Activated CD4-positive, alpha-beta T cell treated with anti-CD3 and anti-CD28 coated beads, Interleukin-2, Interleukin-6, amounts not matched to agents 100 ng/mL and 50 ng/mL, durations not matched to agents 16 hours and 8 hours (primary cell): ENCODE measurements around the gene TARS2.

Experiments used
- DNase-seq: peaks from one replicate; pipeline ENCODE4 v3.0.0-alpha.2; 2020

TARS2 gene

DNA sequence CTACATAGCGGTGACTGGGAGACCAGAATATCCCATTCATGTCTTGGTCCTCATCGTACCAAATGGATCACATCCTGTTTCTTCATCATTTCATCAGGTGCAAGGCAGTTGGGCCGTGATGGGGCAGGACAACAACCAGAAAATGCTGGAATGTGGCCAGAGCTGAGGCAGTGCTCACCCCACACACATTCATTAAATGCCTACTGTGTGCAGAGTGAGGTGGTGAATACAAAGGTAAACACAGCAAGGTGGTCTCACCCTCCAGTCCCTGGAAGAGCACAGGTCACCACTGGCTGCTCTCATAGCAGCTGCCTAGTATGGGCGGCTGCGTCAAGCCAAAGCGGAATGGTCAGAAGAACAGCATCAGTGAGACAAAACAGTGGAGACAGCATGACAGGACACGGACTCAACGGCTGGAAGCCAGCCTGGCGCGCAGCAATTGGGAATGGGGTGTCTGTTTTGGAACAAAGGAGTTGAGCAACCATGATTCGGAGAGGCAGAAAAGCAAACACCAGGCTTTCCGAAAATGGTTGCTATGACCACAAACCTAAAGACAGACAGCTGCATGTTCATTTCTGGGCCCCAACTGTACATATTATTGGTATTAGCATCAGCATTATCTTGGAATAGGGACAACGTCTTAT lies 56.4 kb downstream of the TARS2 start:
- DNase-seq = no peak

DNA sequence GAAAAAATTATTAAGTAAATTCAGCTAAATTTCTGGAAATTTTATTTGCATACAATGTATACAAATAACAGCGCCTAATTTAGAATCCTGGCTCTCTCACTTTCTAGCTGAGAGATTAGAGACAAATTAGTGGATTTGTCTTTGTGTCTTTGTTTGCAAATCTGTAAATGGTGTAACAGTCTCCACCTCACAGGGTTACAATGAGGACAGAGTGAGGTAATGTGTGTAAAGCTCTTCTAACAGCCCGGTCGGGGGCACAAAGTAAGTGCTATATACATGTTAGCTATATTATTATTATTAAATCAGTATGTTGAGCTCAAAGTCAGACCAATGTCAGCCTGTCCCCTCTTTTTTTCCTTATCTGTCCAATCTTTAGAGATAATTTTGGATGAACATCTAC lies 57.0 kb downstream of the TARS2 start:
- DNase-seq = no peak

DNA sequence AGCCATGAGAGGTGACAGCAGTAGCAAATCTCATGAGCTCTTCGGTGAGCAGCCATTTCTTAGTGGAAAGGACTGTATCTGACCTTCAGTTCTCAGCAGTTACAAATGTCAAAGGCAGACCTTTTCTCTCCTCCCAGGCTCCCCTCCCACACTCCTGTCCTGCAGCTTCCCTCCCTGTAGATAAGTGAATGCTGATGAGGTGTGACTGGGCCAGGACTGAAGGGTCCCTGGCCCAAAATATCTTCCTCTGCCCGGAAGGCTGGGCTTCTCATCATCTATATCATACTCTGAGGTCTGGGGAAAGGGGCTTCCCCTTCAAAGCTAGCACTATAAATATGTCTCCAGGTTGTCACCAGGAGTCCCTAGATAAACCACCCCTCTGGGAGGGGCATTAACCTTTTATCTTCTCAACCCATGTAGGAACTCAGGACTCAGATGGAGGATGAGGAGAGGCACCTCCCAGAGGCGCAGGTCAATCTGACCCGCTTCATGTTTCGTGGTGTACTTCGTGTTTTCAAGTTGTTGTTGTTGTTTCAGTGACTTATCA lies 58.3 kb downstream of the TARS2 start:
- DNase-seq = no peak

DNA sequence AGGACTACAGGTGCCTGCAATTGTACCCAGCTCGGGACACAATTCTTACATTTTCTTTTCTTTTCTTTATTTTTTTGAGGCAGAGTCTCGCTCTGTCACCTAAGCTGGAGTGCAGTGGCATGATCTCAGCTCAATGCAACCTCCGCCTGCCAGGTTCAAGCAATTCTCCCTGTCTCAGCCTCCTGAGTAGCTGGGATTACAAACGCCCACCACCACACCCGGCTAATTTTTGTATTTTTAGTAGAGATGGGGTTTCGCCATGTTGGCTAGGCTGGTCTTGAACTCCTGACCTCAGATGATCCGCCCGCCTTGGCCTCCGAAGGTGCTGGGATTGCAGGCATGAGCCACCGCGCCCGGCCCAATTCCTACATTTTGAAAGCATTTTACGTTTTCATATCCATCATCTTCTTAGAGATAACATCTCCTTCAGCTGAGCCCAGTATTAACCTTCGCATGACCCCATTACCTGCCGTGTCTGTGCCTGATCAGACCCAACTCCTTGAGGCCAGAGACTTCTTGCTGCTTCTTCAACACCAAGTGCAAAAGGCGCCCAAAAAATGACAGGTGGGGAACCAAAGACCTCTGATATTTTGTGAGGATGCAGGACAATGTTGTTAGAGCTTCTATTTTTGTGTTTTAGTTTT lies 59.2 kb downstream of the TARS2 start:
- DNase-seq = no peak

DNA sequence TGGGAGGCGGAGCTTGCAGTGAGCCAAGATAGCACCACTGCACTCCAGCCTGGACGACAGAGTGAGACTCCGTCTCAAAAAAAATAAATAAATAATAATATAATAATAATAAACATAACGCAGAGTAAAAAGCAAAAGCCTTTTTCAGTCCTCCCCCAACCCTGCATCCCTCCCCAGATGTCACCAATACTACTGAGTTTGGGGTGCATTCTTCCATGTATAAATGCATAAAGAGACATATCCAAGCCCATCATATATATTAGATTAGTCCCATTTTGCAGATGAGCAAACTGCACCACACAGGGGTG lies 61.1 kb downstream of the TARS2 start:
- no peak for DNase-seq

DNA sequence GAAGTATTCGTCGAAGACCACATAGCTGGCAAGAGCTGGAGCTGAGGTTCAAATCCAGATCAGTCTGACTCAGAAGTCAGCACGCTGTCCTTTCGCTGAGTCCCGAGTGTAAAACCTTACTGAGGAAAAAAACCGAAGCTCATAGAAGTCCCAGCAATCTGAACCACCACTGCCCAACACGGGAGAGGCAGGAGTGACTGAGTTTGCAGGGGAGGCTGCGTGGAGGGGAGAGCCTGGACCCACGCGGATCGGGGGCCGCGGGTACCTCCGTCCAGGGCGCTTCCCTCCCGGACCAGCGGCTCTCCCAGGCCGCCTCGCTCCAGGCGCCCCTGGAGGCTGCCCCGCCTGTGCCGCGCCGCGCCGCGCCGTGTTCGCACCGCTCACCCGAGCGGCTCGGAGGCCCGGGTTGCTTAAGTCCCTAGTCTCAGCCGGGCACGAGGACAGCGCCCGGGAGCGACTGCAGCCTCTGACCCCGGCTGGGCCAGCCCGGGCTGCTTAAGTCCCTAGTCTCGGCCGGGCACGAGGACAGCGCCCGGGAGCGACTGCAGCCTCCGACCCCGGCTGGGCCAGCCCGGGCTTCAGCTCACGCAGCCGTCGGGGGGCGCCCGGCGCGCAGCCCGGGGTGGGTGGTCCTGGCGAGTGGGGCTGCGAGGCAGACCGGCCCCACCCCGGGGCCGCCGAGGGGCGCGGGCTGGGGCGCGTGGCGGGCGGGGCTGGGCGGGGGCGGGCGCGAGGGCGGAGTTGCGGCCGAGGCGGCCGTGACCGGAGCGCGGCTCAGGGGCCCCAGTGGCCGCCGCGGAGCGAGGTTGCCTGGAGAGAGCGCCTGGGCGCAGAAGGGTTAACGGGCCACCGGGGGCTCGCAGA lies 61.6 kb downstream of the TARS2 start, which contains the start of gene ADAMTSL4:
Gene ADAMTSL4 (plus strand): TSS at position 777 of the 864 bp plus-strand sequence. CDS start 2,881 bp downstream, outside the sequence.
- peak; percentile 54 for DNase-seq

DNA sequence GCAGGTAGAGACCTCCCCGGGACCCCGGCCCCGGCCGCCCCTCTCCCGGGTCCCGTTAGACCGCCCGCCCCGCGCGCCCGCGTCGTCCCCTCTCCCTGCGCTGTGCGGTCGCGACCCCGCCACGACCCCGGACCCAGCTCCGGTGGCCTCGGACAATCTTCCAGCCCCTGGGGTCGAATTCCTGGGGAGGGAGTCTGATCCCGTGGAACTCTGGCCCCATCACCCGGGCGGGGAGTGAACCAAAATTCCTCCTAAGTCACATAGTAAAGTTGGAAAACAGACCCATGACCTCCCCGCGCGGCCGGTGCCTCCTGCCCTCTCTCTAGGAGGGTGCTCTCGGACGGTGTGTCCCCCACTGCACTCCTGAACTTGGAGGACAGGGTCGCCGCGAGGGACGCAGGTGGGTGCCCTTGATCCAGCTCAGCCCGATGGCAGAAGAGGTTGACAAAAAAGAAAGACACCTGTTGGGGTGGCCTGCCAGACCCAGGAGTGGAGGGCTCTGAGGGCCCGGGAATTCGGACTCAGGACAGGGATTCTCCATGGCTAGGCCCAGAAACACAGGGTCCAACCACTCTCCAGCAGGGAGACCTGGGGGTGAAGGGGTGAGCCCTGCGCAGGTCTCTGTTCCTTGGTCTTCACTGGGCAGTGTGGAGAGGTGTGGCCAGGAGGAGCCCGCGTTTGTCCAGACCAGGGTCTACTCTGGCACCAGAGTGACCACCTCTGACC lies 62.4 kb downstream of the TARS2 start:
- no peak for DNase-seq

- no peak for DNase-seq
These were observed 63.2 kb downstream of the TARS2 start for GRCh38 chr1:150550222-150551050.

GRCh38 chr1:150551051-150551783 lies 64.0 kb downstream of the TARS2 start:
- no peak for DNase-seq

- DNase-seq = no peak
These were observed 64.5 kb downstream of the TARS2 start for GRCh38 chr1:150551784-150552127.

- peak; percentile 41 for DNase-seq
These were observed 65.1 kb downstream of the TARS2 start for GRCh38 chr1:150552128-150552910.

DNA sequence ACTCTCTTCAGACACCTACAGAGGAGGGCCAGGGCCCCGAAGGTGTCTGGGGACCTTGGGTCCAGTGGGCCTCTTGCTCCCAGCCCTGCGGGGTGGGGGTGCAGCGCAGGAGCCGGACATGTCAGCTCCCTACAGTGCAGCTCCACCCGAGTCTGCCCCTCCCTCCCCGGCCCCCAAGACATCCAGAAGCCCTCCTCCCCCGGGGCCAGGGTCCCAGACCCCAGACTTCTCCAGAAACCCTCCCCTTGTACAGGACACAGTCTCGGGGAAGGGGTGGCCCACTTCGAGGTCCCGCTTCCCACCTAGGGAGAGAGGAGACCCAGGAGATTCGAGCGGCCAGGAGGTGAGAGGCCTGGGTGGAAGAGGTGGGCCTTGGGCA lies 65.7 kb downstream of the TARS2 start:
- no peak for DNase-seq

DNA sequence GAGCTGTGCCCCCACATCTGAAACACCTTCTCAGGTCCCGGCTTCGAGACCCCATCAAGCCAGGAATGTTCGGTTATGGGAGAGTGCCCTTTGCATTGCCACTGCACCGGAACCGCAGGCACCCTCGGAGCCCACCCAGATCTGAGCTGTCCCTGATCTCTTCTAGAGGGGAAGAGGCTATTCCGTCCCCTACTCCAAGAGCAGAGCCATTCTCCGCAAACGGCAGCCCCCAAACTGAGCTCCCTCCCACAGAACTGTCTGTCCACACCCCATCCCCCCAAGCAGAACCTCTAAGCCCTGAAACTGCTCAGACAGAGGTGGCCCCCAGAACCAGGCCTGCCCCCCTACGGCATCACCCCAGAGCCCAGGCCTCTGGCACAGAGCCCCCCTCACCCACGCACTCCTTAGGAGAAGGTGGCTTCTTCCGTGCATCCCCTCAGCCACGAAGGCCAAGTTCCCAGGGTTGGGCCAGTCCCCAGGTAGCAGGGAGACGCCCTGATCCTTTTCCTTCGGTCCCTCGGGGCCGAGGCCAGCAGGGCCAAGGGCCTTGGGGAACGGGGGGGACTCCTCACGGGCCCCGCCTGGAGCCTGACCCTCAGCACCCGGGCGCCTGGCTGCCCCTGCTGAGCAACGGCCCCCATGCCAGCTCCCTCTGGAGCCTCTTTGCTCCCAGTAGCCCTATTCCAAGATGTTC lies 66.3 kb downstream of the TARS2 start:
- no peak for DNase-seq

DNA sequence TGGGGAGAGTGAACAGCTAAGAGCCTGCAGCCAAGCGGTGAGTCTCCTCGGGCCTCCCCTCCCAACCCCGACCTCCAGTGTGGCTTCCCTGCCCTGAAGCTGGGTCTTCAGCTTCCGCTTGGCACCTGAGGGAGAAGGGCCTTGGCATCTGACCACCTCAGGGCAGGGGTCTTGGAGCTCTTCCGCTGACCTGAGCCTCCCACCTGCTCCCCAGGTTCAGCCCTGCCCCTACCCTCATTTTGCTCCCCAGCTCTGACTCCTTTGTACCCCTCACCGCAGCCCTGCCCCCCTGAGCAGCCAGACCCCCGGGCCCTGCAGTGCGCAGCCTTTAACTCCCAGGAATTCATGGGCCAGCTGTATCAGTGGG lies 66.8 kb downstream of the TARS2 start:
- no peak for DNase-seq

DNA sequence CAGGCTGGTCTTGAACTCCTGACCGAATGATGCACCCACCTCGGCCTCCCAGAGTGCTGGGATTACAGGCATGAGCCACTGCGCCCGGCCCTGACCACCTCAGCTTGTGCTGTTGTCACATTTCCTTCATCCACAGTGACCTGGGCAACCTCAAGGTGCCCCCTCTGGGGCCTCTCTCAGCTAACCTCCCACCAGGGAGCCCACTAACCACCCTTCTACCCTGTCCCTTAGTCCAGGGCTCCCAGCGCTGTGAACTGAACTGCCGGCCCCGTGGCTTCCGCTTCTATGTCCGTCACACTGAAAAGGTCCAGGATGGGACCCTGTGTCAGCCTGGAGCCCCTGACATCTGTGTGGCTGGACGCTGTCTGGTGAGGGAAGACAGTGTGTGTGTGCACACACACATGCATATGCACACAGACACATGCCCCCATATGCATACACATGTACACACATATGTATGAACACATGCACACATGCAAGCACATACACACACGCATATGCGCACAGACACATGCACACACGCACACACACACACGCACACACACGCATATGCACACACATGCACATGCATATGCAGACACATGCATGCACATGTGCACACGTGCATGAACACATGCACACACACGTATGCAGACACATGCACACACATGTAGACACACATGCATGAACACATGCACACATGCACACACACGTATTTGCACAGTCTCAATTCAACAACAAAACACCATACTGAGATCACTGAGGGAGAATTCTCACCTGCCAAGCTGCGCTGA lies 68.2 kb downstream of the TARS2 start:
- no peak for DNase-seq

GRCh38 chr1:150555971-150556865 lies 69.0 kb downstream of the TARS2 start:
- no peak for DNase-seq

DNA sequence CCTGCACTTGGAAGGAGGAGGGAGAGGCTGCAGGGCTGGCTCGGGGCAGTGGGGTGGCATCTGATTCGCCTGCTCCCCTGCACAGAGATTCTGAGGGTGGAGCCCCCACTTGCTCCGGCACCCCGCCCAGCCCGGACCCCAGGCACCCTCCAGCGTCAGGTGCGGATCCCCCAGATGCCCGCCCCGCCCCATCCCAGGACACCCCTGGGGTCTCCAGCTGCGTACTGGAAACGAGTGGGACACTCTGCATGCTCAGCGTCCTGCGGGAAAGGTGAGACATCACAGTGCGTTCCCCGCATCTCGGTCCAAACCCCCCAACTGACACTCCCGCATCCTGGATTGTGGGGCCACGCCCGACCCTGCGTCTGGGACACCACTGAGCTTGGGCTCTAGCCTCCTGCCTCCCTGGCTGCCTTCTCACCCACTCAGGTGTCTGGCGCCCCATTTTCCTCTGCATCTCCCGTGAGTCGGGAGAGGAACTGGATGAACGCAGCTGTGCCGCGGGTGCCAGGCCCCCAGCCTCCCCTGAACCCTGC lies 69.9 kb downstream of the TARS2 start:
- no peak for DNase-seq
